Sigmoid colon (tissue), 4 donors: ENCODE measurements around the gene ADD3.
"Not testable (repeated sequence)": the region's sequence is repeated elsewhere in the genome, so short reads cannot be mapped to it uniquely, and the experiment has no call there.

Experiments used
- CTCF ChIP-seq, 4 experiments: fragments of 450-650 bp in 3 of 4; fragments of 200-600 bp in 1 of 4; IDR thresholded peaks; one replicate each; pipeline ENCODE4 v1.5.1; 2016 to 2019; ENCODE audit warnings: antibody characterized with exemption in 4 of 4, mild to moderate bottlenecking in 3 of 4, moderate library complexity in 2 of 4
- EP300 ChIP-seq, 4 donors: sonication (generic); formaldehyde crosslinking; IDR thresholded peaks; one replicate each; pipeline ENCODE4 v1.6.1; 2017; ENCODE audit warnings: antibody characterized with exemption in 4 of 4
- POLR2AphosphoS5 ChIP-seq, 4 donors: sonication (generic); formaldehyde crosslinking; IDR thresholded peaks; one replicate each; pipeline ENCODE4 v1.6.1; 2017; ENCODE audit warnings: antibody characterized with exemption in 4 of 4

- not testable (repeated sequence) for TF ChIP-seq POLR2AphosphoS5, CTCF, EP300 (IDR thresholded peaks at IDR 0.05)
These were observed 106.9 kb downstream of the ADD3 start for GRCh38 chr10:110114668-110115067.
